ENCODE data around the gene OPRD1.

The OPRD1 gene

GRCh38 chr1:28885977-28886730, 74.2 kb downstream of the OPRD1 start:
- TF ChIP-seq CTCF (IDR thresholded peaks at IDR 0.05) = no peak
- H3K4me3 ChIP-seq = peak overlapping the region; percentile 91 to 100
- no peak for DNase-seq
- no peaks in the 10 kb centered on the region for H3K27me3 ChIP-seq
- intact Hi-C loops (cut with DNase I; ENCODE audit: low total_unique reads) = loop anchor here (5.0 kb wide), 1 partner anchor 236 kb away; the partner anchor contains the start of gene TMEM200B
- H3K4me1 ChIP-seq = peaks cover 0 to 40% (median 28%) of the 10 kb centered on the region in 4 donors
- no peaks in the 10 kb centered on the region for H3K9me3 ChIP-seq
- peak overlapping the region; percentile 71 to 75 for H3K27ac ChIP-seq
- no peaks in the 10 kb centered on the region for H3K36me3 ChIP-seq

- peak; percentile 75 to 92 for DNase-seq
- Histone ChIP-seq H3K9me3 (no peaks in the 10 kb centered on the region), H3K27ac (peak overlapping the region; percentile 71 to 75), H3K27me3 (no peaks in the 10 kb centered on the region), H3K36me3 (no peaks in the 10 kb centered on the region), H3K4me3 (peak overlapping the region; percentile 91 to 100), H3K4me1 (peaks cover 0 to 40% (median 28%) of the 10 kb centered on the region in 4 donors)
- intact Hi-C loops (cut with DNase I; ENCODE audit: low total_unique reads) = loop anchor here (5.0 kb wide), 1 partner anchor 235 kb away; the partner anchor contains the start of gene TMEM200B
- peak in 1 of 2 experiments; percentile 26 for TF ChIP-seq CTCF (IDR thresholded peaks at IDR 0.05)
Measured at GRCh38 chr1:28886731-28887418, 74.9 kb downstream of the OPRD1 start.

- Histone ChIP-seq H3K4me1 (peaks cover 0 to 37% (median 26%) of the 10 kb centered on the region in 4 donors), H3K4me3 (peak overlapping the region; percentile 91 to 100), H3K27me3 (no peaks in the 10 kb centered on the region), H3K36me3 (no peaks in the 10 kb centered on the region), H3K9me3 (no peaks in the 10 kb centered on the region), H3K27ac (peak overlapping the region; percentile 71 to 75)
- TF ChIP-seq CTCF (IDR thresholded peaks at IDR 0.05) = no peak
- intact Hi-C loops (cut with DNase I; ENCODE audit: low total_unique reads) = loop anchor here (5.0 kb wide), 1 partner anchor 235 kb away; the partner anchor contains the start of gene TMEM200B
- DNase-seq = no peak
Measured at GRCh38 chr1:28887419-28887834, 75.5 kb downstream of the OPRD1 start.

- H3K4me3 ChIP-seq = peak overlapping the region; percentile 91 to 100
- no peaks in the 10 kb centered on the region for H3K27me3 ChIP-seq
- peak in 1 of 2 donors; percentile 67 for DNase-seq
- TF ChIP-seq CTCF (IDR thresholded peaks at IDR 0.05) = no peak
- H3K27ac ChIP-seq = peak overlapping the region; percentile 71 to 75
- no peaks in the 10 kb centered on the region for H3K36me3 ChIP-seq
- H3K4me1 ChIP-seq = peaks cover 0 to 35% (median 26%) of the 10 kb centered on the region in 4 donors
- intact Hi-C loops (cut with DNase I; ENCODE audit: low total_unique reads) = loop anchor here (5.0 kb wide), 1 partner anchor 234 kb away; the partner anchor contains the start of gene TMEM200B
- H3K9me3 ChIP-seq = no peaks in the 10 kb centered on the region
Measured at GRCh38 chr1:28887835-28888682, 76.1 kb downstream of the OPRD1 start.

- no peak for TF ChIP-seq CTCF (IDR thresholded peaks at IDR 0.05)
- DNase-seq = no peak
- Histone ChIP-seq H3K4me3 (no peak overlapping the region), H3K27me3 (no peaks in the 10 kb centered on the region), H3K4me1 (peaks cover 0 to 35% (median 26%) of the 10 kb centered on the region in 4 donors), H3K27ac (no peak overlapping the region), H3K9me3 (no peaks in the 10 kb centered on the region), H3K36me3 (peaks cover 0 to 4% (median 0%) of the 10 kb centered on the region in 3 donors)
- intact Hi-C loops (cut with DNase I; ENCODE audit: low total_unique reads) = loop anchor here (5.0 kb wide), 1 partner anchor 233 kb away; the partner anchor contains the start of gene TMEM200B
Measured at GRCh38 chr1:28888915-28889314, 76.9 kb downstream of the OPRD1 start.
